Skeletal muscle satellite cell (primary cell): ENCODE data around the gene ACY1.
A peak's percentile ranks its signal among the peaks of the same experiment; 100 is the strongest.
"Not testable (repeated sequence)": the region's sequence is repeated elsewhere in the genome, so short reads cannot be mapped to it uniquely, and the experiment has no call there.

Experiments used
- H3K27me3 ChIP-seq: 2 replicates; pipeline ENCODE4 v1.7.0; 2013; ENCODE audit warnings: low read length; ENCODE audit not compliant: control insufficient read depth, insufficient read depth
- H3K36me3 ChIP-seq: 2 replicates; pipeline ENCODE4 v1.7.0; 2013; ENCODE audit warnings: mild to moderate bottlenecking, control low read depth, low read length; ENCODE audit not compliant: insufficient read depth
- H3K4me1 ChIP-seq: 2 replicates; pipeline ENCODE4 v1.7.0; 2013; ENCODE audit warnings: low read length; ENCODE audit not compliant: control insufficient read depth, insufficient read depth
- H3K4me2 ChIP-seq: 2 replicates; pipeline ENCODE4 v1.7.0; 2013; ENCODE audit warnings: mild to moderate bottlenecking, low read length
- H3K4me3 ChIP-seq: 2 replicates; pipeline ENCODE4 v1.7.0; 2013; ENCODE audit warnings: low read length
- H3K9ac ChIP-seq: 2 replicates; pipeline ENCODE4 v1.7.0; 2013; ENCODE audit warnings: mild to moderate bottlenecking, low read depth, low read length, moderate library complexity
- H3K9me3 ChIP-seq: replicated peaks from 2 replicates; pipeline ENCODE4 v1.7.0; 2013; ENCODE audit warnings: mild to moderate bottlenecking, control low read depth, low read length

Gene ACY1

GRCh38 chr3:51980253-51980652 is 3.1 kb upstream of the ACY1 start:
- Histone ChIP-seq H3K9me3 (no peaks in the 10 kb centered on the region), H3K9ac (no peak overlapping the region), H3K4me2 (no peak overlapping the region), H3K4me1 (peaks cover 30% of the 10 kb centered on the region), H3K4me3 (no peak overlapping the region), H3K27me3 (no peaks in the 10 kb centered on the region), H3K36me3 (no peaks in the 10 kb centered on the region)

- Histone ChIP-seq H3K4me1 (peaks cover 21% of the 10 kb centered on the region), H3K4me2 (peak overlapping the region; percentile 92), H3K4me3 (peak overlapping the region; percentile 73), H3K36me3 (no peaks in the 10 kb centered on the region), H3K27me3 (no peaks in the 10 kb centered on the region), H3K9me3 (no peaks in the 10 kb centered on the region), H3K9ac (peak overlapping the region; percentile 90)
These were observed 940 bp upstream of the ACY1 start for GRCh38 chr3:51982352-51982837.

- Histone ChIP-seq H3K27me3 (no peaks in the 10 kb centered on the region), H3K9me3 (no peaks in the 10 kb centered on the region), H3K9ac (peak overlapping the region; percentile 90), H3K4me2 (peak overlapping the region; percentile 92), H3K36me3 (no peaks in the 10 kb centered on the region), H3K4me3 (peak overlapping the region; percentile 73), H3K4me1 (peaks cover 21% of the 10 kb centered on the region)
These were observed 388 bp downstream of the ACY1 start for GRCh38 chr3:51983578-51984268.

- Histone ChIP-seq H3K4me3 (peak overlapping the region; percentile 73), H3K9ac (peak overlapping the region; percentile 90)
These were observed 923 bp downstream of the ACY1 start for GRCh38 chr3:51984269-51984647.

GRCh38 chr3:51985063-51985462 is 1.7 kb downstream of the ACY1 start:
- no peak overlapping the region for H3K4me3 ChIP-seq
- H3K36me3 ChIP-seq = no peaks in the 10 kb centered on the region
- no peak overlapping the region for H3K9ac ChIP-seq
- H3K4me2 ChIP-seq = no peak overlapping the region
- no peaks in the 10 kb centered on the region for H3K9me3 ChIP-seq
- H3K4me1 ChIP-seq = peaks cover 21% of the 10 kb centered on the region
- H3K27me3 ChIP-seq = no peaks in the 10 kb centered on the region

More at GRCh38 chr3:51984269-51984647, 923 bp downstream of the ACY1 start:
- Histone ChIP-seq H3K4me1 (peaks cover 21% of the 10 kb centered on the region), H3K4me2 (peak overlapping the region; percentile 92), H3K9me3 (no peaks in the 10 kb centered on the region), H3K36me3 (no peaks in the 10 kb centered on the region), H3K27me3 (no peaks in the 10 kb centered on the region)

GRCh38 chr3:51986010-51986947 is 2.9 kb downstream of the ACY1 start:
- peaks cover 21% of the 10 kb centered on the region for H3K4me1 ChIP-seq
- no peaks in the 10 kb centered on the region for H3K27me3 ChIP-seq
- no peak overlapping the region for H3K4me2 ChIP-seq
- H3K4me3 ChIP-seq = no peak overlapping the region
- H3K9me3 ChIP-seq = no peaks in the 10 kb centered on the region
- H3K9ac ChIP-seq = no peak overlapping the region
- peaks cover 1% of the 10 kb centered on the region for H3K36me3 ChIP-seq

- Histone ChIP-seq H3K9ac (no peak overlapping the region), H3K4me1 (peaks cover 17% of the 10 kb centered on the region), H3K27me3 (no peaks in the 10 kb centered on the region), H3K4me3 (no peak overlapping the region), H3K36me3 (peaks cover 14% of the 10 kb centered on the region), H3K4me2 (no peak overlapping the region), H3K9me3 (no peaks in the 10 kb centered on the region)
These were observed 4.2 kb downstream of the ACY1 start for GRCh38 chr3:51987568-51987967.

GRCh38 chr3:51988286-51989146 is 5.2 kb downstream of the ACY1 start:
- Histone ChIP-seq H3K9me3 (no peaks in the 10 kb centered on the region), H3K4me2 (no peak overlapping the region), H3K9ac (no peak overlapping the region), H3K27me3 (no peaks in the 10 kb centered on the region), H3K4me1 (peaks cover 19% of the 10 kb centered on the region), H3K36me3 (peaks cover 22% of the 10 kb centered on the region), H3K4me3 (no peak overlapping the region)

GRCh38 chr3:51990501-51990971 is 7.2 kb downstream of the ACY1 start:
- not testable (repeated sequence) for H3K27me3 ChIP-seq, H3K4me3 ChIP-seq, H3K4me2 ChIP-seq, H3K9ac ChIP-seq, H3K9me3 ChIP-seq
- H3K4me1 ChIP-seq = peaks cover 22% of the 10 kb centered on the region
- H3K36me3 ChIP-seq = peaks cover 40% of the 10 kb centered on the region

- Histone ChIP-seq H3K4me2 (peak overlapping the region; percentile 10), H3K9me3 (no peaks in the 10 kb centered on the region), H3K9ac (peak overlapping the region; percentile 18), H3K4me3 (no peak overlapping the region), H3K27me3 (no peaks in the 10 kb centered on the region), H3K4me1 (peaks cover 22% of the 10 kb centered on the region), H3K36me3 (peaks cover 40% of the 10 kb centered on the region)
These were observed 8.8 kb downstream of the ACY1 start for GRCh38 chr3:51992017-51992682.
